GM12878 (cell line): ENCODE results near the gene NDUFA13. TPM values are rescaled to one million over a fixed set of nuclear protein-coding genes. Genes with fewer than 3 reads are reported as not detected.

Source experiments
- ATAC-seq: fragments of 200-7000 bp; cut with Tn5 transposase; 3 replicates; pipeline ENCODE4 v1.9.1; 2020; ENCODE audit warnings: mild to moderate bottlenecking, moderate library complexity
- BruUV-seq: library from RNA; stranded (reverse); fragments of 400-500 nt; replicated peaks from 2 replicates; lab custom pipeline; 2021; lab: Mats Ljungman, UMichigan
- CTCF ChIA-PET: fragments of 300-600 bp; sonication (Branson Sonifier 250); formaldehyde crosslinking; extraction: SDS; loops from one replicate; lab custom pipeline; 2021; ENCODE audit warnings: inconsistent platforms; lab: Yijun Ruan, JAX
- POLR2A ChIA-PET: fragments of 350-600 bp; formaldehyde crosslinking; extraction: SDS; loops from one replicate; lab custom pipeline; 2021; ENCODE audit warnings: inconsistent platforms; lab: Charles Lee
- RAD21 ChIA-PET: fragments of 300-600 bp; sonication (Branson Sonifier 250); formaldehyde crosslinking; loops from one replicate; lab custom pipeline; 2023; ENCODE audit warnings: antibody characterized with exemption; ENCODE audit not compliant: unreplicated experiment; lab: Charles Lee
- SMC1A ChIA-PET: fragments of 300-600 bp; sonication (Branson Sonifier 250); formaldehyde crosslinking; loops from one replicate; lab custom pipeline; 2023; ENCODE audit not compliant: unreplicated experiment, uncharacterized antibody; lab: Charles Lee
- DNase-seq: peaks from one replicate; pipeline ENCODE4 v3.0.0-alpha.2; 2011; ENCODE audit warnings: low read depth, low spot score
- FAIRE-seq: peaks from 3 replicates; lab custom pipeline; 2011; peaks lifted over from hg19 to GRCh38; lab: Jason Lieb, UNC
- H2AFZ ChIP-seq: 2 replicates; pipeline ENCODE4 v1.6.0; 2011; ENCODE audit warnings: low read depth, low read length, control low read depth; ENCODE audit not compliant: control insufficient read depth
- H3K27ac ChIP-seq: 2 replicates; pipeline ENCODE4 v1.5.1; 2011; ENCODE audit warnings: control low read depth; ENCODE audit not compliant: control insufficient read depth, insufficient read depth
- H3K27me3 ChIP-seq, 2 experiments: replicated peaks in 1 of 2; 2 replicates each; pipeline versions ENCODE4 v1.6.0 to v1.6.1; 2011; ENCODE audit warnings: low read length in 1 of 2; ENCODE audit not compliant: control insufficient read depth in 2 of 2, insufficient read depth in 2 of 2
- H3K36me3 ChIP-seq, 2 experiments: 2 replicates each; pipeline ENCODE4 v1.5.1; 2011; ENCODE audit warnings: low read length in 1 of 2; ENCODE audit not compliant: control insufficient read depth in 2 of 2, insufficient read depth in 2 of 2
- H3K4me1 ChIP-seq: 2 replicates; pipeline ENCODE4 v1.6.1; 2011; ENCODE audit warnings: mild to moderate bottlenecking, low read length, moderate library complexity, mixed read lengths; ENCODE audit not compliant: control insufficient read depth, insufficient read depth
- H3K4me2 ChIP-seq: 2 replicates; pipeline ENCODE4 v1.6.0; 2011; ENCODE audit warnings: control low read depth; ENCODE audit not compliant: control insufficient read depth, insufficient read depth
- H3K4me3 ChIP-seq: fragments of 200-600 bp; sonication (generic); 2 replicates; pipeline ENCODE4 v1.5.1; 2016
- H3K79me2 ChIP-seq: 2 replicates; pipeline ENCODE4 v1.6.0; 2011; ENCODE audit warnings: low read length; ENCODE audit not compliant: control insufficient read depth, insufficient read depth
- H3K9ac ChIP-seq: 2 replicates; pipeline ENCODE4 v1.8.0; 2011; ENCODE audit warnings: low read length, control low read depth, mixed read lengths; ENCODE audit not compliant: control insufficient read depth, insufficient read depth
- H3K9me3 ChIP-seq: replicated peaks from 3 replicates; pipeline ENCODE4 v1.5.1; 2011; ENCODE audit warnings: mild to moderate bottlenecking, low read length; ENCODE audit not compliant: control insufficient read depth, insufficient read depth
- H4K20me1 ChIP-seq: 2 replicates; pipeline ENCODE4 v1.6.0; 2011; ENCODE audit not compliant: control insufficient read depth, insufficient read depth
- BACH1 ChIP-seq: fragments of 450-650 bp; IDR thresholded peaks from 2 replicates; pipeline ENCODE4 v1.6.1; 2017; ENCODE audit warnings: mild to moderate bottlenecking, borderline replicate concordance
- BMI1 ChIP-seq: fragments of 450-650 bp; IDR thresholded peaks from 2 replicates; pipeline ENCODE4 v1.6.1; 2016; ENCODE audit warnings: mild to moderate bottlenecking, moderate library complexity, borderline replicate concordance
- CREM ChIP-seq: IDR thresholded peaks from 2 replicates; pipeline ENCODE4 v1.6.1; 2014; ENCODE audit warnings: antibody characterized with exemption, low read depth
- GABPA ChIP-seq: IDR thresholded peaks from 2 replicates; pipeline ENCODE4 v1.6.1; 2014; ENCODE audit warnings: antibody characterized with exemption, low read depth, mild to moderate bottlenecking, inconsistent platforms
- JUND ChIP-seq: IDR thresholded peaks from 2 replicates; pipeline ENCODE4 v1.6.1; 2012; ENCODE audit warnings: low read depth, mild to moderate bottlenecking, low read length, improper control_type of control experiment, moderate library complexity
- POLR2A ChIP-seq: IDR thresholded peaks from 2 replicates; pipeline ENCODE4 v1.6.1; 2011; ENCODE audit warnings: low read depth, mild to moderate bottlenecking, low read length
- RBBP5 ChIP-seq: fragments of 200-600 bp; sonication (generic); conservative IDR thresholded peaks from 2 replicates; pipeline ENCODE4 v1.6.1; 2016
- SIN3A ChIP-seq: IDR thresholded peaks from 2 replicates; pipeline ENCODE4 v1.6.1; 2012; ENCODE audit warnings: low read depth, low read length, improper control_type of control experiment
- SMAD5 ChIP-seq: IDR thresholded peaks from 2 replicates; pipeline ENCODE4 v1.6.1; 2016; ENCODE audit warnings: antibody characterized with exemption, low read depth
- SRF ChIP-seq, 2 experiments: IDR thresholded peaks; 2 replicates each; pipeline ENCODE4 v1.6.1; 2011; ENCODE audit warnings: low read depth in 2 of 2, low read length in 2 of 2, mild to moderate bottlenecking in 1 of 2, moderate library complexity in 1 of 2
- WRNIP1 ChIP-seq: IDR thresholded peaks from 2 replicates; pipeline ENCODE4 v1.6.1; 2011; ENCODE audit warnings: low read depth, low read length, improper control_type of control experiment, borderline replicate concordance
- ZBTB40 ChIP-seq: fragments of 450-650 bp; IDR thresholded peaks from 2 replicates; pipeline ENCODE4 v1.6.1; 2016; ENCODE audit warnings: mild to moderate bottlenecking, moderate library complexity, borderline replicate concordance
- WGBS: methylation state at CpG from one replicate; pipeline ENCODE4 v1.1.6; 2016; ENCODE audit warnings: low lambda C conversion rate; ENCODE audit not compliant: insufficient replicate concordance, insufficient coverage; ENCODE audit errors: missing lambda C conversion rate; 5-methylcytosine and 5-hydroxymethylcytosine counted together
- in situ Hi-C: fragments of 300-500 bp; cut with MboI; formaldehyde crosslinking; loops from 9 replicates; pipeline ENCODE4 v1.14.3; 2018; ENCODE audit warnings: mixed read lengths
- intact Hi-C: fragments of 100-400 bp; cut with micrococcal nuclease; formaldehyde crosslinking; loops from one replicate; pipeline ENCODE4 v1.14.2; 2022; ENCODE audit not compliant: unreplicated experiment
- polyA plus RNA-seq, 11 experiments: library from polyadenylated mRNA; depleted of rRNA in 4 of 11; unstranded in 6 of 11; stranded (reverse) in 5 of 11; fragments of >200 nt; fragmentation: Nextera tagmentation in 4 of 11; fragmentation: Illumina TruSeq in 1 of 11; extraction: Ambion mirVana in 4 of 11; extraction: Trizol in 1 of 11; gene quantifications; 1 replicate in 1 of 11; 2 replicates in 10 of 11; pipeline versions ENCODE4 v1.2.1 to v1.2.3, GENCODE V29; 2011 to 2016; ENCODE audit warnings: inconsistent platforms in 2 of 11, missing spikeins in 2 of 11, low read depth in 1 of 11
- total RNA-seq, 4 experiments: library from RNA; depleted of rRNA in 3 of 4; stranded (reverse); fragments of >200 nt in 3 of 4; fragmentation: Illumina TruSeq in 1 of 4; extraction: Trizol in 1 of 4; gene quantifications; 2 replicates each; pipeline versions ENCODE4 v1.2.1 to v1.2.3, GENCODE V29; 2013 to 2021

NDUFA13 gene
- total and polyA plus RNA-seq, 10 of the 15 experiments (the other 5 are each of a cell fraction or from before 2014, with no cell fraction given) = 224 to 586 (median 456) TPM

- H3K27ac ChIP-seq = no peak overlapping the region
- H3K4me1 ChIP-seq = no peaks in the 10 kb centered on the region
- peaks cover 21 to 22% of the 10 kb centered on the region in 2 experiments for H3K36me3 ChIP-seq
- no peaks in the 10 kb centered on the region for H4K20me1 ChIP-seq
- BruUV-seq = TSS peak; percentile 50
- no peak for ATAC-seq
- TF ChIP-seq SRF (IDR thresholded peaks at IDR 0.05; ENCODE audit: low read depth in 2 of 2, low read length in 2 of 2) (no peak), POLR2A (0 out of 2 replicates have a peak, but pooled peaks have one; percentile 1), SMAD5 (no peak)
- 94% methylated on average over 12 of the region's 12 CpGs for WGBS
- no peak overlapping the region for H2AFZ ChIP-seq
- in situ Hi-C loops (no loop called here), intact Hi-C loops (no loop called here)
- CTCF ChIA-PET = no interaction called here
- no peak overlapping the region for H3K4me3 ChIP-seq
- SMC1A ChIA-PET = no interaction called here
- FAIRE-seq = no peak
- POLR2A ChIA-PET = no interaction called here
- DNase-seq = no peak
- no peak overlapping the region for H3K4me2 ChIP-seq
- no peaks in the 10 kb centered on the region for H3K79me2 ChIP-seq
- RAD21 ChIA-PET = no interaction called here
- H3K9ac ChIP-seq = no peak overlapping the region
- H3K27me3 ChIP-seq = no peaks in the 10 kb centered on the region
- H3K9me3 ChIP-seq = no peaks in the 10 kb centered on the region
These were observed 9.4 kb upstream of the NDUFA13 start for GRCh38 chr19:19506592-19506991.

GRCh38 chr19:19507354-19507753, 8.7 kb upstream of the NDUFA13 start:
- Histone ChIP-seq H3K4me2 (no peak overlapping the region), H2AFZ (no peak overlapping the region), H3K9ac (no peak overlapping the region), H3K36me3 (peaks cover 15 to 21% of the 10 kb centered on the region in 2 experiments), H3K79me2 (no peaks in the 10 kb centered on the region), H3K4me3 (no peak overlapping the region), H3K27ac (no peak overlapping the region), H4K20me1 (no peaks in the 10 kb centered on the region), H3K9me3 (no peaks in the 10 kb centered on the region), H3K27me3 (no peaks in the 10 kb centered on the region), H3K4me1 (no peaks in the 10 kb centered on the region)
- no TSS peak for BruUV-seq
- 99% methylated on average over 7 of the region's 8 CpGs for WGBS
- no peak for DNase-seq
- in situ Hi-C loops = no loop called here
- POLR2A ChIA-PET = no interaction called here
- no peak for FAIRE-seq
- TF ChIP-seq SIN3A = no peak
- no peak for TF ChIP-seq GABPA
- no peak for TF ChIP-seq BMI1
- TF ChIP-seq JUND = no peak
- TF ChIP-seq ZBTB40 = no peak
- no peak for TF ChIP-seq WRNIP1
- no peak for TF ChIP-seq BACH1
- TF ChIP-seq CREM = no peak
- TF ChIP-seq RBBP5 = no peak
- SMC1A ChIA-PET = no interaction called here
- no peak for ATAC-seq
- intact Hi-C loops = no loop called here
- CTCF ChIA-PET = no interaction called here
- RAD21 ChIA-PET = no interaction called here
